OCI-LY1 (cell line): ENCODE results near the gene FMOD.

Source experiments
- H2AFZ ChIP-seq: fragments of 200-600 bp; sonication (generic), shearing (Covaris generic); 2 replicates; pipeline ENCODE4 v1.6.0; 2014; ENCODE audit warnings: antibody characterized with exemption, mild to moderate bottlenecking, low read length
- H3F3A ChIP-seq: fragments of 200-600 bp; sonication (generic), shearing (Covaris generic); 2 replicates; pipeline ENCODE4 v1.6.0; 2014; ENCODE audit warnings: mild to moderate bottlenecking, antibody characterized with exemption, low read length, moderate library complexity; ENCODE audit not compliant: insufficient read depth
- H3K27ac ChIP-seq: fragments of 200-600 bp; sonication (generic); 2 replicates; pipeline ENCODE4 v1.5.1; 2014; ENCODE audit warnings: low read length, mixed run types, mild to moderate bottlenecking, low read depth; ENCODE audit not compliant: poor library complexity, severe bottlenecking
- H3K27me3 ChIP-seq: fragments of 200-600 bp; sonication (generic); 2 replicates; pipeline ENCODE4 v1.6.0; 2014; ENCODE audit warnings: antibody characterized with exemption, mild to moderate bottlenecking, low read length, moderate library complexity; ENCODE audit not compliant: insufficient read depth
- H3K36me3 ChIP-seq: fragments of 200-600 bp; sonication (generic); 2 replicates; pipeline ENCODE4 v1.6.1; 2014; ENCODE audit warnings: mild to moderate bottlenecking, antibody characterized with exemption, low read length, moderate library complexity, mixed read lengths; ENCODE audit not compliant: insufficient read depth
- H3K4me1 ChIP-seq: fragments of 200-600 bp; sonication (generic); 2 replicates; pipeline ENCODE4 v1.5.1; 2014; ENCODE audit warnings: mild to moderate bottlenecking, low read length, moderate library complexity; ENCODE audit not compliant: insufficient read depth, severe bottlenecking
- H3K4me2 ChIP-seq: fragments of 200-600 bp; sonication (generic), shearing (Covaris generic); 2 replicates; pipeline ENCODE4 v1.6.1; 2014; ENCODE audit warnings: low read length
- H3K4me3 ChIP-seq: fragments of 200-600 bp; sonication (generic); 2 replicates; pipeline ENCODE4 v1.5.1; 2014; ENCODE audit warnings: low read length, low read depth, mild to moderate bottlenecking, mixed read lengths; ENCODE audit not compliant: poor library complexity, severe bottlenecking
- H3K79me2 ChIP-seq: fragments of 200-600 bp; shearing (Covaris generic); 2 replicates; pipeline ENCODE4 v1.6.1; 2016; ENCODE audit warnings: mixed run types, low read length, mixed read lengths; ENCODE audit not compliant: insufficient read depth
- H3K9ac ChIP-seq: fragments of 200-600 bp; sonication (generic), shearing (Covaris generic); 2 replicates; pipeline ENCODE4 v1.6.1; 2014; ENCODE audit warnings: mild to moderate bottlenecking, low read length, mixed read lengths
- H3K9me2 ChIP-seq: fragments of 200-600 bp; sonication (generic), shearing (Covaris generic); 2 replicates; pipeline ENCODE4 v1.6.1; 2014; ENCODE audit warnings: low read depth, mild to moderate bottlenecking, low read length, mixed read lengths
- H3K9me3 ChIP-seq: fragments of 200-600 bp; shearing (Covaris generic); 2 replicates; pipeline ENCODE4 v1.6.1; 2014; ENCODE audit warnings: low read length, mixed read lengths
- H4K20me1 ChIP-seq: fragments of 200-600 bp; sonication (generic), shearing (Covaris generic); 2 replicates; pipeline ENCODE4 v1.6.0; 2016; ENCODE audit warnings: mild to moderate bottlenecking, low read length; ENCODE audit not compliant: insufficient read depth
- CTCF ChIP-seq: fragments of 200-600 bp; sonication (generic), shearing (Covaris generic); IDR thresholded peaks from 2 replicates; pipeline ENCODE4 v1.5.1; 2017; ENCODE audit warnings: mild to moderate bottlenecking, antibody characterized with exemption, low read length, moderate library complexity, mixed read lengths
- EZH2 ChIP-seq: fragments of 200-600 bp; sonication (generic), shearing (Covaris generic); IDR thresholded peaks from 2 replicates; pipeline ENCODE4 v1.8.0; 2017; ENCODE audit warnings: borderline replicate concordance, mixed run types, mild to moderate bottlenecking, antibody characterized with exemption, low read length, moderate library complexity, mixed read lengths

FMOD gene

DNA sequence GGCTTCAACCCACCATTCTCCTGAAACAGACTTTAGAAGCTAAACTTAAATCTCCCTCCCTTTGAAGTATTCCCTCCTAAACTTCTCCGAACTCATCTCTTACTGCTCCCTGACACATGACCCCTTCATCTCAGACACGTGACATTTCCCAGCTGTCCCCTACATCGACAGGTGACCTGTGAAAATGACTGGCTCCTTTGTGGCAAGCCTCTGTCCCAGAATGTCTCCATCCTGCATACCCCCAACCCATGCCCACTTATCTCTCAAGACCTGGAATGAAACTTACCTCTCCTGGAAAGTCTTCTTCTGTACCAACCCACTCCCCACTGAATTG is 4.2 kb downstream of the FMOD start:
- no peak for TF ChIP-seq EZH2
- no peak for TF ChIP-seq CTCF
- Histone ChIP-seq H3K4me1 (peaks cover 54% of the 10 kb centered on the region), H3K36me3 (no peaks in the 10 kb centered on the region)

DNA sequence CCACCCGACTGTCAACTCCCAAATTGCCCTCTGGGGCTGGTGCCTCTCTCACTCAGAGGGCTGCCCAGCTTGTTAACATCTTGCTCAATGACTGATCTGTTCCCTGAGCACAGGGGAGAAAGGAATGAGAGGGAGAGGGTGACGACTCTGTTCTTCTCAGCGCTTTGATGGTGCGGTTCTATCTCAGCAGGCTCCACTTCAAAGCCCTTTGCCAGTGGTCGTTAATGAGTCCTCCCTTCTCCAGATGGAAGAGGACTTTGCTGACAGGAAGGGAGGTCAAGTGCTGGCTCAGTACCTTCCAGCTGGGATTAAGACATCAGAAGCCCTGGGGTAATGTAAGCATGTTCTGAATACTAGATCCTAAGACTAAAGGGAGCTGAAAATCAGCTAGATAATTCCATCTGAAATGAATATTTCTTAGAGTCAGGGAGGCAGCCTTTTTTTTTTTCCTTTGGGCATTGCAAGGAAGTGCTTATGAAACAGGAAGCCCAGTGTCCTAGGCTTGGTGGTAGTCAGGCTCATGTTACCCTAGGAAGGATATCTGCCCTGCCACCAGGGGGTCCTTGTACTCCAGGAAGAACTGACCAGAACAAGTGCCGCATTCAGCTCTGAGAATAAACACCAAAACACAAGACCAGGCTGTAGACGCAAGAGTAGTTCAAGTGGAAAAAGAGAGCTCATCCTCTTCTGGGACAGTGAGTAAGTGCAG is 4.7 kb downstream of the FMOD start:
- Histone ChIP-seq H3K27me3 (no peaks in the 10 kb centered on the region), H3K4me3 (no peak overlapping the region), H3K9me3 (no peaks in the 10 kb centered on the region), H2AFZ (no peak overlapping the region), H3K4me2 (no peak overlapping the region; the same call in 1 of the 2 replicates), H3K9ac (no peak overlapping the region; the same call in 1 of the 2 replicates), H3K4me1 (peaks cover 55% of the 10 kb centered on the region), H3K36me3 (no peaks in the 10 kb centered on the region), H3K27ac (peak overlapping the region; percentile 1), H3K9me2 (no peaks in the 10 kb centered on the region), H3K79me2 (no peaks in the 10 kb centered on the region), H3F3A (no peaks in the 10 kb centered on the region), H4K20me1 (no peaks in the 10 kb centered on the region)
- TF ChIP-seq EZH2 (no peak), CTCF (peak; percentile 56)

More for the DNA sequence above, 4.2 kb downstream of the FMOD start:
- no peak overlapping the region for H2AFZ ChIP-seq
- no peak overlapping the region for H3K9ac ChIP-seq
- H3K27ac ChIP-seq = peak overlapping the region; percentile 1
- H3K4me2 ChIP-seq = no peak overlapping the region; the same call in 1 of the 2 replicates
- no peaks in the 10 kb centered on the region for H3K9me2 ChIP-seq
- H3K79me2 ChIP-seq = no peaks in the 10 kb centered on the region
- H3K9me3 ChIP-seq = no peaks in the 10 kb centered on the region
- no peaks in the 10 kb centered on the region for H4K20me1 ChIP-seq
- H3F3A ChIP-seq = no peaks in the 10 kb centered on the region
- H3K27me3 ChIP-seq = no peaks in the 10 kb centered on the region
- no peak overlapping the region for H3K4me3 ChIP-seq

GRCh38 chr1:203343956-203344754 is 6.8 kb downstream of the FMOD start:
- Histone ChIP-seq H3K9ac (no peak overlapping the region), H3K4me3 (no peak overlapping the region), H3K79me2 (no peaks in the 10 kb centered on the region), H3F3A (no peaks in the 10 kb centered on the region), H3K9me2 (no peaks in the 10 kb centered on the region), H3K9me3 (no peaks in the 10 kb centered on the region), H3K36me3 (no peaks in the 10 kb centered on the region), H3K27me3 (no peaks in the 10 kb centered on the region), H3K4me2 (no peak overlapping the region), H4K20me1 (no peaks in the 10 kb centered on the region), H2AFZ (no peak overlapping the region), H3K27ac (no peak overlapping the region), H3K4me1 (peaks cover 62% of the 10 kb centered on the region)
- TF ChIP-seq EZH2 = no peak
- TF ChIP-seq CTCF = no peak
